ENCODE measurements around the gene SLC12A7. TPM values are rescaled to one million over a fixed set of nuclear protein-coding genes. Genes with fewer than 3 reads are reported as not detected.

SLC12A7 gene
- total RNA-seq, 4 donors from 2014 or later, result 26.1 to 41.6 (median 29.1) TPM

DNA sequence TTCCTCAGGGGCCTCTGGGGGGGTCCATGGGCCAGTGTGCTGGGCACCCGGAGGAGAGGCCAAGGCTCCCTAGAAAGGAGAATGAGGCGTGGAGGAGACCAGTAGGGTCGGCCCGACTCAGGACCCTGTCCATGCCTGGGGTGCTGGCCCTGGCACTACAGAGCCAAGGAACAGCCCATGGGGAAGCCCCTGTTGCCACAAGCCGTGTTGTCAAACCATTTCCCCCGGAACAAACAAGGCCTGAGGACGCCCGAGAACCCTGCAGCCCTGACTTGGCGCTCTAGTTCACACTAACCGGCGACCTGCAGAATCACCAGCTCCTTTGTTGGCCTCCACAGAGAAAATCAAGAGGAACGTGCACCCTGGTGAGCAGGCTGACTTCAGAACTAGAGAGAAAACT, 41.6 kb upstream of the SLC12A7 start:
- H3K27me3 ChIP-seq, result peaks cover 7% of the 10 kb centered on the region
- peaks cover 3 to 11% of the 10 kb centered on the region in 2 donors for H3K4me1 ChIP-seq
- WGBS, 2 donors, result 72 to 83% methylated on average over 6 to 12 of the region's 12 CpGs
- no peak overlapping the region for H3K27ac ChIP-seq
- TF ChIP-seq, protein P1, sequence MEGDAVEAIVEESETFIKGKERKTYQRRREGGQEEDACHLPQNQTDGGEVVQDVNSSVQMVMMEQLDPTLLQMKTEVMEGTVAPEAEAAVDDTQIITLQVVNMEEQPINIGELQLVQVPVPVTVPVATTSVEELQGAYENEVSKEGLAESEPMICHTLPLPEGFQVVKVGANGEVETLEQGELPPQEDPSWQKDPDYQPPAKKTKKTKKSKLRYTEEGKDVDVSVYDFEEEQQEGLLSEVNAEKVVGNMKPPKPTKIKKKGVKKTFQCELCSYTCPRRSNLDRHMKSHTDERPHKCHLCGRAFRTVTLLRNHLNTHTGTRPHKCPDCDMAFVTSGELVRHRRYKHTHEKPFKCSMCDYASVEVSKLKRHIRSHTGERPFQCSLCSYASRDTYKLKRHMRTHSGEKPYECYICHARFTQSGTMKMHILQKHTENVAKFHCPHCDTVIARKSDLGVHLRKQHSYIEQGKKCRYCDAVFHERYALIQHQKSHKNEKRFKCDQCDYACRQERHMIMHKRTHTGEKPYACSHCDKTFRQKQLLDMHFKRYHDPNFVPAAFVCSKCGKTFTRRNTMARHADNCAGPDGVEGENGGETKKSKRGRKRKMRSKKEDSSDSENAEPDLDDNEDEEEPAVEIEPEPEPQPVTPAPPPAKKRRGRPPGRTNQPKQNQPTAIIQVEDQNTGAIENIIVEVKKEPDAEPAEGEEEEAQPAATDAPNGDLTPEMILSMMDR (IDR thresholded peaks at IDR 0.05), result no peak
- no peak for TF ChIP-seq POLR2A (IDR thresholded peaks at IDR 0.05)
- no peaks in the 10 kb centered on the region for H3K9me3 ChIP-seq
- H3K36me3 ChIP-seq, result no peaks in the 10 kb centered on the region
- no peak for DNase-seq
- H3K4me3 ChIP-seq (replicated peaks in 1 of 3), result no peak overlapping the region
- intact Hi-C loops (cut with DNase I), result no loop called here

DNA sequence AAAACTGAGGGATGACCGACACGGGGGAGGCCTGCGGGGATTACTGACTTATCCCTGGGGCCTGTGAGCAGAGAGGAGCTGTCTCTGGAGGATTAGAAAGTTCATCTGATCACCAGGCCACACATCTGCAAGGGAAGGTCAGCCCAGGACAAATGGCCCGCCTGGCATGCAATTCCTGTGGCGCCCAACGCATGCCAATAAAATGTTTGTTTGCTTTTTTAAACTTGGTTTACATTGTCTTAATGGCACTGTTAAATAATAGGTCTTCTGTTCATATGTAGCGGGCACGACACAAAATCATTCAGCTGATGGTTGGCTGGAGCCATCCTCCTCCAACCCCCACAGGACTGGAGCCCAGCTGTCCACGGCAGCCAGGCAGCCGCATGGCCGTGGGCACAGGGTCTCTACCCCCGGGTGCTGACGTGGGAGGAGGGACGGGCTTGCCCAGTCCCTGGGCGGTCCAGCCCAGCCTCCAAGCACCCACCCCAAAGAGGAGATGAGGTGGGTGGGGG, 41.0 kb upstream of the SLC12A7 start:
- no peak for DNase-seq
- Histone ChIP-seq H3K36me3 (no peaks in the 10 kb centered on the region), H3K27me3 (peaks cover 7% of the 10 kb centered on the region), H3K4me3 (replicated peaks in 1 of 3) (no peak overlapping the region), H3K4me1 (peaks cover 3 to 11% of the 10 kb centered on the region in 2 donors), H3K9me3 (no peaks in the 10 kb centered on the region), H3K27ac (no peak overlapping the region)
- 66 to 80% methylated on average over 13 to 15 of the region's 15 CpGs for WGBS, 2 donors
- TF ChIP-seq, protein P1 (IDR thresholded peaks at IDR 0.05), result no peak
- no peak for TF ChIP-seq POLR2A (IDR thresholded peaks at IDR 0.05)
- intact Hi-C loops (cut with DNase I), result no loop called here

DNA sequence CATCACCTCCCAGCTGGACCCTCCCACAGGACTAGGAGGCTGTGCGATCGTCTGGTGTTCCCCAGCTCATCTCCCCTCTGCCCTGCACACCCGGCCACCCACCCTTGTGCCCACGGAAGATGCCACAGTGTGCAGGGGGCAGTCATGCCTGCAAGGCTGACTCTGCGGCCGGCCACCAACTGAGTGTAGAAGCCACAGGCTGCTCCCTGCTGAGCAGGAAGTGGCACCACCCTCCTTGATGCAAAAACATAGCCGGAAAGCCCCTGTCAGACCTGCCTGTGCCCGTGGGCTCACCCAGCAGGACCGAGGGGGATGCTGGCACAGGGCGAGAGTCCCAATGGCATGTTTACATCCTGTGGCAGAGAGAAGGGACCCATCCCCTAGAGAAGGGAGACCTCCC, 40.3 kb upstream of the SLC12A7 start:
- peaks cover 3 to 11% of the 10 kb centered on the region in 2 donors for H3K4me1 ChIP-seq
- intact Hi-C loops (cut with DNase I), result no loop called here
- H3K36me3 ChIP-seq, result no peaks in the 10 kb centered on the region
- WGBS, 2 donors, result 78 to 79% methylated on average over 5 to 6 of the region's 10 CpGs
- no peak overlapping the region for H3K27ac ChIP-seq
- peaks cover 7% of the 10 kb centered on the region for H3K27me3 ChIP-seq
- H3K9me3 ChIP-seq, result no peaks in the 10 kb centered on the region
- TF ChIP-seq POLR2A (IDR thresholded peaks at IDR 0.05), result no peak
- TF ChIP-seq, protein P1 (IDR thresholded peaks at IDR 0.05), result no peak
- H3K4me3 ChIP-seq (replicated peaks in 1 of 3), result no peak overlapping the region
- DNase-seq, result no peak

DNA sequence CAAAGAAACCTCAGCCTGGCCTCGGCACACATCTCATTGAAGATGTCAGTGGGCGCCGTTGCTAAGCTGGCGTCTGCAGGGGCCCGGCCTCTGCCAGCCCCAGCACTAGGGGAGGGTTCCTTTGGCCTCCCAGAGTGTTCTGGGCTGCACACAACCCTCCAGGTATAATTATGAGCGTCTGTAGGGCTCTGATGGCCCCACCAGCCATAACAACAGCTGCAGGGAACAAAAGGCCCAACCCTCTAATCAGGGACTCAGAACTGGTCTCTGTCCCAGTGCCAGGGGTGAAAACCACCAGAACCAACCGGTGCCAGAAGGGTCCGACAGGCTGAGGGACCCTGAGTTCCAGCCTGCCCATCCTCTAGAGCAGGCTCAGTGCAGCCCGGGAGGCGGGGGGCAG, 39.5 kb upstream of the SLC12A7 start:
- H3K36me3 ChIP-seq, result no peaks in the 10 kb centered on the region
- no peak overlapping the region for H3K27ac ChIP-seq
- DNase-seq, result no peak
- no peaks in the 10 kb centered on the region for H3K9me3 ChIP-seq
- TF ChIP-seq, protein P1 (IDR thresholded peaks at IDR 0.05), result no peak
- TF ChIP-seq POLR2A (IDR thresholded peaks at IDR 0.05), result no peak
- H3K4me1 ChIP-seq, result peaks cover 3 to 14% of the 10 kb centered on the region in 2 donors
- H3K27me3 ChIP-seq, result peaks cover 7% of the 10 kb centered on the region
- 90 to 96% methylated on average over 5 to 10 of the region's 10 CpGs for whole genome bisulfite sequencing, 2 donors
- H3K4me3 ChIP-seq (replicated peaks in 1 of 3), result no peak overlapping the region
- intact Hi-C loops (cut with DNase I), result no loop called here

DNA sequence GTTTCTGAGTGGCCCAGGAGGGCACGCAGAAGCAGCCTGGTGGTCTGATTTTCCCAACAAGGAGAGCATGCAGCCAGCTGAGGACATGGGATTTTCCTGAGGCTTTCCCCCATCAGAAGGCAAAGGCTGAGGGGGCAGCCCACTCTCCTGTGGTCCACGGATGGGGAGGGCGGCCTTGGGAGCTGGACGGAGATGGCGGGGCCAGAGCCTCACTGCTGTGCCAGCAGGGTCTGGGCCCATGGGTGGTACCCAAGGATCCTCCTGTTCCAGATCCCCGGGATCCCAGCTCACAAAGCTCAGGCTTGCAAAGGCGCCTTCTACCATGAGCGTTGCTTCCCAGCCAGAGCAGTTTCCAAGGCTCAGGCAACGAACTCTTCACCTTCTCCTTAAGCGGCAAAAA, 39.0 kb upstream of the SLC12A7 start:
- Histone ChIP-seq H3K9me3 (no peaks in the 10 kb centered on the region), H3K4me1 (peaks cover 3 to 11% of the 10 kb centered on the region in 2 donors), H3K27ac (no peak overlapping the region), H3K4me3 (replicated peaks in 1 of 3) (no peak overlapping the region), H3K36me3 (no peaks in the 10 kb centered on the region), H3K27me3 (peaks cover 7% of the 10 kb centered on the region)
- DNase-seq, result no peak
- intact Hi-C loops (cut with DNase I), result no loop called here
- TF ChIP-seq, protein P1 (IDR thresholded peaks at IDR 0.05), result no peak
- no peak for TF ChIP-seq POLR2A (IDR thresholded peaks at IDR 0.05)
- 89 to 90% methylated on average over 9 to 10 of the region's 10 CpGs for WGBS, 2 donors

All from thyroid gland (tissue), 4 donors.